BLaER1 treated with 17β-estradiol and CSF1 and Interleukin-3, amounts not matched to agents 10 nM and 100 nM (cell line): ENCODE data around the gene NKX1-1.

Experiments
- H3K27ac ChIP-seq, 11 experiments: shearing (Covaris generic); formaldehyde crosslinking; 2 replicates each; pipeline ENCODE4 v1.8.1; 2022
- H3K27me3 ChIP-seq, 11 experiments: shearing (Covaris generic); formaldehyde crosslinking; 2 replicates each; pipeline ENCODE4 v1.8.1; 2022
- H3K36me3 ChIP-seq, 11 experiments: shearing (Covaris generic); formaldehyde crosslinking; 2 replicates each; pipeline ENCODE4 v1.8.1; 2022
- H3K4me1 ChIP-seq, 10 experiments: shearing (Covaris generic); formaldehyde crosslinking; 2 replicates each; pipeline ENCODE4 v1.8.1; 2022
- H3K4me2 ChIP-seq, 11 experiments: shearing (Covaris generic); formaldehyde crosslinking; 2 replicates each; pipeline ENCODE4 v1.8.1; 2022
- H3K4me3 ChIP-seq, 10 experiments: shearing (Covaris generic); formaldehyde crosslinking; 2 replicates each; pipeline ENCODE4 v1.8.1; 2022
- H3K9ac ChIP-seq, 11 experiments: shearing (Covaris generic); formaldehyde crosslinking; 2 replicates each; pipeline ENCODE4 v1.8.1; 2022
- H3K9me3 ChIP-seq, 11 experiments: shearing (Covaris generic); formaldehyde crosslinking; replicated peaks in 1 of 11; 2 replicates each; pipeline ENCODE4 v1.8.1; 2022
- H4K20me1 ChIP-seq, 11 experiments: shearing (Covaris generic); formaldehyde crosslinking; 2 replicates each; pipeline ENCODE4 v1.8.1; 2022
- Cebpa-rat ChIP-seq, 11 experiments: shearing (Covaris generic); IDR thresholded peaks; 2 replicates each; pipeline ENCODE4 v1.8.1; 2022

Gene NKX1-1

GRCh38 chr4:1402021-1402515 lies 4.2 kb downstream of the NKX1-1 start:
- H3K36me3 ChIP-seq, result no peaks in the 10 kb centered on the region

DNA sequence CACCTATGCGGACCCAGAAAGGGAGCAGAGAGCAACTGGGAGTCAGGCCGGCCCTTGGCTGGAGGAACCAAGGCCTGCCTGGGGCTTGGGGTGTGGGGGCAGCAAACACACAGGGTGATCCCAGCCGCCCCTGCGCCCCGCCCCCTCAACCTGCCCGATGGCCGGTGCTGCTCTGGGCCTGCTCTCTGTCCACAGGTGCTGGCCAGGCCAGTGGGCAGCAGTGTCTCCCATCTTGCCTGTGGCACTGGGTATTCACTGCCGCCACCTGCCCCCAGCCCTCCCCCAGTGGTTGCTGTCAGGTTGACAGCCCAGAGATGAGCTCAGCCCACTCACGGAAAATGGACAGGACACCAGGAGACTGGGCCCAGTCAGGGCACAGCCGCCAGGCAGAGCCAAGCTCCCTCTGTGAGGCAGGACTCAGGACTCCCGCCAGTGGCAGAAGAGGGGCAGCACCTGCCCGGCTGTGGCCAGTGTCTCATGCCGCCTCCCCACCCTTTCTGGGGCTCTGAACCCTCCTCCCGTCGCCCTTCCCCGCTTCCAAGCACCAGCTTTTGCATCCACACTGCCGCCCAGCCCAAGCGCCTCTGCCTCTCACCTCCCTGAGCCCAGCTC lies 4.7 kb downstream of the NKX1-1 start:
- Histone ChIP-seq H3K4me1 (no peaks in the 10 kb centered on the region), H3K9me3 (peaks cover 92 to 95% (median 93%) of the 10 kb centered on the region in 11 experiments)

More at GRCh38 chr4:1402021-1402515, 4.2 kb downstream of the NKX1-1 start:
- no peaks in the 10 kb centered on the region for H3K27me3 ChIP-seq
- H3K4me3 ChIP-seq, result no peak overlapping the region
- H3K9ac ChIP-seq, result no peak overlapping the region
- H3K9me3 ChIP-seq, result peaks cover 92 to 95% (median 93%) of the 10 kb centered on the region in 11 experiments
- no peaks in the 10 kb centered on the region for H4K20me1 ChIP-seq
- H3K4me2 ChIP-seq, result no peak overlapping the region
- no peaks in the 10 kb centered on the region for H3K4me1 ChIP-seq
- no peak for TF ChIP-seq Cebpa-rat (IDR thresholded peaks at IDR 0.05)
- H3K27ac ChIP-seq, result no peak overlapping the region

DNA sequence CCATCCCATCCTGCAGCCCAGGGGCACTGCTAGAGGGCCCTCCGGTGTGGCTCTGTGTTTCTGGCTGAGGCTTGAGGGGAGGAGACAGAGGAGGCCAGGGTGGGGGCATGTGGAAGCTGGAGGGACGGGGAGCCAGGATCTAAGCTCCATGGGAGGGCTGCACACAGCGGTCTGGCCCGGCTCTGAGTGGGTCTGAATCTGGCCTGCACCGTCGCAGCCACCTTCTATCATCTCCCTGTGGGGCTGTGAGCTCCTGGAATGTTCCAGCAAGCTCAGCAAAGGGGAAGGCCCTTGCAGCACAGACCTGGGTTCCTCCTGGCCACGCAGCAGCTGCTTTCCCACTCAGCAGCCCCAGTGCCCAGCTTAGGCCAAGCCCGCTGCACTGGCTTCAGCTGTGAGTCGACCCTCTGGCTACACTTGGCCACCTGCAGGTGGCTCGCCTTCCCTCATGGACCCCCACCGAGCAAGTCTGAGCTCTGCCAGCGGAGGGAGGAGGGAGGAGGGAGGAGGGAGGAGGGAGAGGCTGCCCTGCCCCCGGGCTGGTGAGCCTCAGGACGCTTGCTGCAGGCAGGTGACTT lies 5.3 kb downstream of the NKX1-1 start:
- Histone ChIP-seq H3K9ac (no peak overlapping the region), H3K27ac (no peak overlapping the region), H3K27me3 (no peaks in the 10 kb centered on the region), H3K4me2 (no peak overlapping the region), H3K36me3 (no peaks in the 10 kb centered on the region), H3K9me3 (peaks cover 92 to 95% (median 93%) of the 10 kb centered on the region in 11 experiments), H4K20me1 (no peaks in the 10 kb centered on the region), H3K4me1 (no peaks in the 10 kb centered on the region), H3K4me3 (no peak overlapping the region)
- TF ChIP-seq Cebpa-rat (IDR thresholded peaks at IDR 0.05), result no peak

More for the DNA sequence above, 4.7 kb downstream of the NKX1-1 start:
- no peak for TF ChIP-seq Cebpa-rat (IDR thresholded peaks at IDR 0.05)
- H3K4me2 ChIP-seq, result no peak overlapping the region
- no peak overlapping the region for H3K4me3 ChIP-seq
- no peak overlapping the region for H3K9ac ChIP-seq
- no peaks in the 10 kb centered on the region for H3K36me3 ChIP-seq
- H4K20me1 ChIP-seq, result no peaks in the 10 kb centered on the region
- H3K27ac ChIP-seq, result no peak overlapping the region
- no peaks in the 10 kb centered on the region for H3K27me3 ChIP-seq

DNA sequence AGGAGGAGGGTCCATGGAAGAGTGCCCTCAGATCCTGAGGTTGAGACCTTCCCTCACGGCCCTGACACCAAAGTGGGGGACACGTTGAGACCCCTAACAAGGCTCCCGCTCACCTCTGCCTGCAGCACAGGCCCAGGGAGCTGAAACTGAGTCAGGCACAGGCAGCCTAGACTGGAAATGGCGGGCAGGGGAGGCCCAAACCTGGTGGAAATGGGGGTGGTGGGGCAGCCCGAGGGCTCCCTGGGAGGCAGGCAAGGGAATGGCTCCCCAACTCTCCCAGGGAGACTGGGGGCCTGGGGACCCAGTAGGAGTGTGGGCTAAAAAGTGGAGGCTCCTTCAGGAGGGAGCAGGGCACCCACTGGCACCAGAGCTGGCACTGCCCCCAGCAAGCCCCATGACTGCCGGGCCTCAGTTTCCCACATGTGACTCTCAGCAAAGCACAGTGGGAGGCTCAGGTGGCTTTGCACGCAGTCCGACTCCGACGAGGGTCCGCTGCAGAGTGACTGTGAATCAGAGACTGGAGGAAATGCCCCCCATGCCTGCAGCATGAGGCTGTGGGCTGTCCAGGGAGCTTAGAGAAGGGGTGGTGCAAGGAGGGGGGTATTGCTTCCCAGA lies 5.9 kb downstream of the NKX1-1 start:
- no peak overlapping the region for H3K27ac ChIP-seq
- H3K4me1 ChIP-seq, result no peaks in the 10 kb centered on the region
- no peaks in the 10 kb centered on the region for H4K20me1 ChIP-seq
- H3K4me2 ChIP-seq, result no peak overlapping the region
- H3K27me3 ChIP-seq, result no peaks in the 10 kb centered on the region
- no peak overlapping the region for H3K9ac ChIP-seq
- H3K4me3 ChIP-seq, result no peak overlapping the region
- peaks cover 0 to 5% (median 0%) of the 10 kb centered on the region in 11 experiments; a peak in 6 of 22 replicates for H3K36me3 ChIP-seq
- TF ChIP-seq Cebpa-rat (IDR thresholded peaks at IDR 0.05), result no peak
- peaks cover 92 to 95% (median 93%) of the 10 kb centered on the region in 11 experiments for H3K9me3 ChIP-seq

- Histone ChIP-seq H3K27ac (no peak overlapping the region), H3K4me2 (no peak overlapping the region), H3K9me3 (peaks cover 90 to 95% (median 93%) of the 10 kb centered on the region in 11 experiments), H3K4me3 (peak overlapping the region in 1 of 10 experiments; percentile 50; a peak in 1 of 20 replicates), H3K4me1 (no peaks in the 10 kb centered on the region), H3K9ac (no peak overlapping the region), H4K20me1 (no peaks in the 10 kb centered on the region), H3K27me3 (no peaks in the 10 kb centered on the region), H3K36me3 (peaks cover 0 to 8% (median under 1%) of the 10 kb centered on the region in 11 experiments; a peak in 7 of 22 replicates)
- TF ChIP-seq Cebpa-rat (IDR thresholded peaks at IDR 0.05), result no peak
Measured at GRCh38 chr4:1399508-1400190, 6.6 kb downstream of the NKX1-1 start.

GRCh38 chr4:1398681-1399507 lies 7.3 kb downstream of the NKX1-1 start:
- Histone ChIP-seq H3K36me3 (peaks cover 0 to 15% (median 6%) of the 10 kb centered on the region in 11 experiments; a peak in 15 of 22 replicates), H3K4me3 (peak overlapping the region in 3 of 10 experiments; percentile 14 to 50 (median 28); a peak in 4 of 20 replicates), H3K27me3 (no peaks in the 10 kb centered on the region), H3K9me3 (peaks cover 90 to 95% (median 93%) of the 10 kb centered on the region in 11 experiments), H3K4me2 (no peak overlapping the region), H4K20me1 (no peaks in the 10 kb centered on the region), H3K27ac (no peak overlapping the region), H3K4me1 (no peaks in the 10 kb centered on the region), H3K9ac (no peak overlapping the region)
- TF ChIP-seq Cebpa-rat (IDR thresholded peaks at IDR 0.05), result no peak

- Histone ChIP-seq H3K9me3 (peaks cover 88 to 95% (median 93%) of the 10 kb centered on the region in 11 experiments), H3K9ac (no peak overlapping the region), H3K4me2 (no peak overlapping the region), H3K27me3 (no peaks in the 10 kb centered on the region), H3K36me3 (peaks cover 4 to 35% (median 12%) of the 10 kb centered on the region in 11 experiments; a peak in 17 of 22 replicates), H3K27ac (no peak overlapping the region), H3K4me1 (no peaks in the 10 kb centered on the region), H3K4me3 (peak overlapping the region in 6 of 10 experiments; percentile 13 to 38 (median 17); a peak in 6 of 20 replicates), H4K20me1 (no peaks in the 10 kb centered on the region)
- no peak for TF ChIP-seq Cebpa-rat (IDR thresholded peaks at IDR 0.05)
Measured at GRCh38 chr4:1396806-1397455, 9.3 kb downstream of the NKX1-1 start.
